ENCODE data around the gene C7orf25.

The C7orf25 gene

GRCh38 chr7:42911454-42912447 lies at the start of gene C7orf25:
Gene C7orf25, minus strand, starts transcription at chr7:42912070. Its CDS starts 1,170 bp downstream, at chr7:42910900.
- peak; percentile 91 for DNase-seq (ENCODE audit: low read depth)

DNA sequence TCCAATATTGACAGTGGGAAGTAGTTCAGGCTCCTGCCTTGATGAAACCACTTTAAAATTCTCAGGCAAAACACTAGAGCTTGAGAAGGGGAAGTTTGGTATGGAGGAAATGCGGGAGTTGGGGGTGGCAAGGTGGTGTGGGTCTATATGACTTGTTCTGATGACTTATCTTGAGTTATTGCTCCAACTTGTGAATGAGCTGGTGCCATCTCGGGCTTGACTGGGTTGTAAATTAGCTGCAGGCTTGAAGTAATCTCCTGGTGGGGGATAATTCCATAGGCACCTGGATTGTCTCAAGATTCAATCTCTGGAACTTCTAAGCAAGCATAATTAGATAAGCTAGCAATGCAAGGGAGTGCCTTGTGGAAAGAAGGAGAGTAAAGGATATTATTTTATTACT lies 49.3 kb upstream of the C7orf25 start:
- DNase-seq (ENCODE audit: low read depth) = no peak

DNA sequence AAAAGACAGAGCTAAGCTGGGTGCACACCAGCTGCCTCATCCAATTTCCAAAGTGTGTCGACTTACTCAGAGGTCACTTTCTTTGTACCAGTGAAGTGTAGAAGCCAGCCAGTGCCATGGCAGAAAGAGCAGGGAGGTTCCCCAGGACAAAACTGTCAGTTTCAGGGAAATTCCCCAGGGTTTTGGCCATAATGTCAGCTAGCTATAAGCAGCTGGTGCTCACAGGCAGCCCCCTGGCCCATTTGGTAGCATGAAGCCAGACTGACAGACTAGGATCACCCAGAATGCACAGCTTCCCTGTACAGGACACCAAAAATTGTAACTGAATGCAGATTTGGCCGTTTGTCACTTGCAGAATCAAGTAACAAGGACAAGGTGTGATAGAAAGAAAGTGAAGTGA lies 48.9 kb upstream of the C7orf25 start:
- DNase-seq (ENCODE audit: low read depth) = no peak

DNA sequence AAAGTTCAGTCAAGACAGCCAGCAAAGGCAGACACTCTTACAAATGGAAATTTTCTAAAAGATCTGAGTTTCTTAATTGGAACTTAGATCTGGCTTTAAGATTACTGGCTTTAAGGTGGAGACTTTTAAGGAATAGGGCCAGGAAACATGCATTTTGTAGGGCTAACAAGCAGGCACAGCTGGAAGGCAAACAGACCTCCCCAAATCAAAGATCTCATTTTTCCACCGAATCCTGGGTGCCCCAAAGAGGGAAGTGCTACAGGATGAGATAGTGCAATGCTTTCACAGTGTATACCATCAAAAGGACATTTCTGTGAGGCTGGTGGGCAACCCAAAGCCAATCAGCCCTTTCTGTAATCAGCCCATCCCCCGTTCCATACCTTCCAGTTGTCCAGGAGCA lies 47.7 kb upstream of the C7orf25 start:
- DNase-seq (ENCODE audit: low read depth) = no peak

GRCh38 chr7:42956062-42956461 lies 44.2 kb upstream of the C7orf25 start:
- DNase-seq (ENCODE audit: low read depth) = no peak

GRCh38 chr7:42953994-42954393 lies 42.1 kb upstream of the C7orf25 start:
- DNase-seq (ENCODE audit: low read depth) = no peak

- DNase-seq (ENCODE audit: low read depth) = no peak
Measured at GRCh38 chr7:42952328-42952727, 40.5 kb upstream of the C7orf25 start.

GRCh38 chr7:42950417-42950816 lies 38.5 kb upstream of the C7orf25 start:
- DNase-seq (ENCODE audit: low read depth) = no peak

- no peak for DNase-seq (ENCODE audit: low read depth)
Measured at GRCh38 chr7:42947521-42947920, 35.7 kb upstream of the C7orf25 start.

DNA sequence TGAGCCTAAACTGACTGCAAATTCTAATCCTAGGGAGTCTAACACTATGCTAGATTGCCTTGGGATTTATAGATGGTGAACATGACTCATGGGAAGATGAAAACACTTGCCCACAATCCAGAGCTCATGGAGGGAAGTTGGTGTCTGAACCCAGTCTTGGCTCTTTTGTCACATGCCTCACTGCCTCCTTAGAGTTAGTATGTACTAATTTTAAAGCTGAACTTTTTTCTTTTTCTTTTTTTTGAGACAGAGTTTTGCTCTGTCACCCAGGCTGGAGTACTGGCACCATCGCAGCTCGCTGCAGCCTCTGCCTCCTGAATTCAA lies 34.7 kb upstream of the C7orf25 start:
- DNase-seq (ENCODE audit: low read depth) = no peak

DNA sequence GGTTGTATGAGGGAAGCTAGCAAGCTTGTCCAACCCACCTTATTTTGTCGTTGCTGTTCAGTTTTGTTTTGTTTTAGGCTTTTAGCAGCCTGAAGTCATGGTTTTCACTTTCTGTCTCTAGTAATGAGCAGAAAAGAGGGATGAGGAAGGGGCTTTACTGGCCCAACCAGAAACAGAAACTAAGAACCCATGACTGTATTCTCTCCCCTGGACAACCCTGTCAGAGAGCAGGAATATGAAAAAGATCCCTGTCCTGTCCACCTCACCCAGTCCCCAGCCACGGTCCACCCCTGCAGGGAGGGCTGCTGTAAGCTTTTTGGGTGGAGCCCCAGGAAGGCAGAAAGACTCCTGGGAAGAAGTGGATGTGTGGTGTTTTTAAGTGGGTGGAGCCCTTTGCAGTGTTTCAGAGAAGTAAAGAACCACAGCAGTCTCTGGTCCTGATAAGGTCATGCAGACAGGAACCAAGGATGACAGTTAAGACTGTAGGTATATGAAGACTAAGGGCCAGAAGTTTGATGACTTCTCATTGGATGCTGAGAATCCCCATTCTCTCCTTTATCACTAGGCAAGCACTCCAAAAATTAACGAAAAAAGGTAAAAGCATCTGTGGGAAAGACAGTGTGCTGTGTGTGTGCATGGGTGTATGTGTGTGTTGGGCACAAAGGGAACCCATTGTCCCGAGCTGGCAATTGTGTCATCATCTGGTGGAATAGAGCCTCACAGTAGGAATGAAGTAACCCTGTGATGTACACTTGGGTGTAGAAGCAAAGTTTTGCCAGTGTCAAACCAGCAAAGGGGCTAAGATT lies 34.2 kb upstream of the C7orf25 start:
- DNase-seq (ENCODE audit: low read depth) = no peak

GRCh38 chr7:42940985-42941847 lies 29.3 kb upstream of the C7orf25 start:
- peak; percentile 61 for DNase-seq (ENCODE audit: low read depth)

DNA sequence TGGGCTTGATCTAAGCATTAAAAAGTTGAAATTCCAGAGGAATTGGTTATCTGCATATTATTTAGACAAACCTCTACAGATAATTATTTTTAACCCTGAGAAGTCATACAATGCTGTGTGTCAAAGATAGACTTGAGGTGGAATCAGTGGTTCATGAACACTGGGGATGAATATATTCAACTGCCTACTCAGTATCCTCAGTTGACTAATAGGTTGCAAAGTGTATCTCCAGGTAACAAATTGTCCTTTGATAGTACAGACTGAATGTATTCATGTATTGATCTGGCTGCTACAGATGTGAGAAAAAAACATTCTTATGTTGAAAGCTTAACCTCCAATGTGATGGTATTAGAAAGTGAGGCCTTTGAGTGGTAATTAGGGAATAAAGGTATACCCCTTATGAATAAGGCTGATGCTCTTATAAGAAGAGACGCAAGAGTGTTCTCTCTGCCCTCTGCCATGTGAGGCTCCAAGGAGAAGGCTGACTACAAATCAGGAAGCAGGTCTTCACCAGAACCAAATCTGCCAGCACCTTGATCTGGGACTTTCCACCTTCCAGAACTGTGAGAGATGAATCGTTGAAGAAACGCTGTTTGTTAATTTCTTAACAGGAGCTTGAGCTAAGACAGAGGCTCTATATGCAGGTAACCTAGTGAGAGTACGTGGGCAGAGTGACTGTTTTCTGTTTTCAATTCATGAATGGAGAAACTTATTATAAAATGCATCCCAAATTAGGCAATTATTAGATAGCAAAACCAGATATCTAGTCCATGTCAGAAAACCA lies 27.8 kb upstream of the C7orf25 start:
- no peak for DNase-seq (ENCODE audit: low read depth)

DNA sequence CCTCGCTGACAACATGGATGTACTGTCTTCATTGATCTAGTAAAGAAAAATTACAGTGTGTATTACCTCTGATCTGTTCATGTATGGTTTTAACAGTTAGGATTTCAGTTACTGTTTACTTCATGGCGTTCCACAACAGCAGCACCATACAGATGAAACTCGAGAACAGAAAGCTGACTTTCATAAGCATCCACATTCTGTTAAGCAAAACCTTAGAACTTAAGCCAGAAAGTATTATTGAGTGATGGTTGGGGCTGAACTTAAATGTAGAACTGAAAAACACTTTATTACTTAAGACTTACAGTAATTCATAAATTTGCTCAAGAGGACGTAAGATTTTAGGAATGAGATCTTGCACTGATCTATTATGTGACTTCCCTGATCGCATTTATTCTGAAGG lies 24.0 kb upstream of the C7orf25 start:
- DNase-seq (ENCODE audit: low read depth) = no peak

DNA sequence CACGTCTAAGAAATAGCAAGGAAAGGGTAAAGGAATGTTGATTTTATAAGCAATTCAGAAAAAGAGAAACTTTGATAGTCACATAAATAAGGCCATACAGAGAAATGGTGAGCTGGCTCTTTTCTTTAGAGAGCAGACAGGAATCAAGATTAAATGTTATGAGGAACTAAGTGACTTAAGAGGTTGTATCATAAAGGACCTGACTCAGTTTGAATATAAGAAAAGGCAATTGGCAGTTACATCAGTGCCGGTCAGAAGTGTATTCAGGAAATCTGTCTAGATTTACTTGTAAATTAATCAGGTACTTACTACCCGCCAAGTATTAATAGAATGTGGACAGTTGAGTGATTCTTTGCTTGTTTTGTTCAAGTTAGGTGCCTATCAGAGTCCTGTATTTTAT lies 22.4 kb upstream of the C7orf25 start:
- no peak for DNase-seq (ENCODE audit: low read depth)

DNA sequence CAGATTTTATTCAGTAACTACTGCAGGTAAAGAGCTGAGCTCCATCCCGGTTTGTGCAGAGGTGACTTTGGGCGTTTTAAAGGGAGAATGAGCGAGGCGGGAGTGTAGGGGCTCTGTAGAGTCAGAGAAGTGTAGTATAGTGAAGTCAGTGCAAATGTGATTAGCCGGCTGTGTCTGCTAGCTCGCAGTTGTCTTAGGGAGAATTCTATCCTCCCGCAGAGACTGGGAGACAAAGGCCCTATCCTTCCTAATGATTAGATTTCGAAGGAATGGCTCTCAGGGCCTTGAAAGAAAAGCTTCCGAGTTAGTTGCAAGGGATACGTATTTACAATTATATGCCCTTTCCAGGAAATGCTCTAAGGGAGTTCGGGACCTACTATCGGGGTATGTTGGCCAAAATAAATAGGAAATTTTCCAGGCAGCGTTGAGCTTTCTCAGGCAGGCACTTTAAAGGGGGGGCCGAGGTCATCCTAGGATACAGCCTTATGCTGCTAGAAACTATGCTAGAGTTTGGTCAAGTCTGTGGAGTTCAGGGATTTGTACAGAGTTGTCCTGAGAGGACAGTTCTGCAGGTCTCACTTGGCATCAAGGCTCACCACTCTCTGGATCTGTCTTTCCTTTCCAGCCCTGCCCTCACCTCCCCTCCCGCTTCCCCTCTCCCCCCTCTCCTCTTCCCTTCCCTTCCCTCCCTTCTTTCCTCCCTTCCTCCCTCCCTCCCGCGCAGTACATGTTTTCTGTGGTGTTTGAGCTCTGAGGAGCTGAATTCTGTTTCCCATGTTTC lies 21.1 kb upstream of the C7orf25 start:
- no peak for DNase-seq (ENCODE audit: low read depth)

GRCh38 chr7:42931834-42932651 lies 20.2 kb upstream of the C7orf25 start, which contains the start of the genes MRPL32 and PSMA2:
Gene MRPL32, plus strand, starts transcription at chr7:42932376. Its CDS starts 11 bp downstream, at chr7:42932387.
Gene PSMA2, minus strand, starts transcription at chr7:42932174. Its CDS starts 16 bp downstream, at chr7:42932158.
- peak; percentile 91 for DNase-seq (ENCODE audit: low read depth)

DNA sequence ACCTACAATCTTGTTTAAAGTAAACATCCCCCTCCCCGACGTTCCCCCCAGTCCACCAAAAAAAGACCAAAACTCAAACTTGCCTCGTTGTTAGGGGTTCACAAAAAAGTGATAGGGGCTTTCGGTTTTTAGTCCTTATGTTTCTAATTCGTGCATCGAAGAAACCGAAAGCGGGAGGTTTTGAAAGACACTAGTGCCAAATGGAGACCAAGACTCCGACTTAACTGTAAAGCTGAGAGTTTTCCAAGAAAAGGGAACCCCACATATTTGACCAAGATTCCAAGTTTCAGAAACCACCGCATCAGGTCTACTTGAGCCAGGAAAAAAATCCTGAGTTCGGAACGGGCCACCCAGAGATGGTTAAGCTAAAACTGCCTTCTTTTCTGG lies 19.6 kb upstream of the C7orf25 start:
- no peak for DNase-seq (ENCODE audit: low read depth)

- no peak for DNase-seq (ENCODE audit: low read depth)
Measured at GRCh38 chr7:42930889-42931288, 19.0 kb upstream of the C7orf25 start.
